K562 (cell line): ENCODE results near the gene TGFBR3L. TPM values are rescaled to one million over a fixed set of nuclear protein-coding genes. Genes with fewer than 3 reads are reported as not detected.

Experiments
- ATF7 ChIP-seq: fragments of 450-650 bp; IDR thresholded peaks from 2 replicates; pipeline ENCODE4 v1.7.1; 2014; ENCODE audit warnings: mild to moderate bottlenecking, moderate library complexity
- BCOR ChIP-seq: fragments of 450-650 bp; IDR thresholded peaks from 2 replicates; pipeline ENCODE4 v1.6.1; 2016
- BRF1 ChIP-seq: IDR thresholded peaks from 3 replicates; pipeline ENCODE4 v1.6.1; 2011; ENCODE audit warnings: borderline replicate concordance, mild to moderate bottlenecking; ENCODE audit not compliant: insufficient read length; ENCODE audit errors: extremely low read depth
- CBX3 ChIP-seq, 2 experiments: IDR thresholded peaks; 1 replicate in 1 of 2; 2 replicates in 1 of 2; pipeline ENCODE4 v1.6.1; 2012; ENCODE audit warnings: inconsistent platforms in 2 of 2, low read length in 2 of 2, borderline replicate concordance in 1 of 2, control low read depth in 1 of 2
- CXXC5 ChIP-seq: fragments of 250-450 bp; sonication (Bioruptor Pico); IDR thresholded peaks from 2 replicates; pipeline ENCODE4 v1.8.0; 2022; ENCODE audit warnings: inconsistent platforms, mild to moderate bottlenecking, moderate library complexity
- E2F3 ChIP-seq: fragments of 250-450 bp; sonication (Bioruptor Pico); IDR thresholded peaks from 2 replicates; pipeline ENCODE4 v1.4.0; 2020; ENCODE audit warnings: mild to moderate bottlenecking
- HDAC1 ChIP-seq, 2 experiments: fragments of 450-650 bp; IDR thresholded peaks; 2 replicates each; pipeline ENCODE4 v1.6.1; 2016 to 2017; ENCODE audit warnings: inconsistent platforms in 1 of 2, mild to moderate bottlenecking in 1 of 2, moderate library complexity in 1 of 2
- HDGF ChIP-seq: fragments of 450-650 bp; IDR thresholded peaks from 2 replicates; pipeline ENCODE4 v1.6.1; 2016
- LCOR ChIP-seq: sonication (generic); formaldehyde crosslinking; IDR thresholded peaks from 2 replicates; pipeline ENCODE4 v1.8.0; 2022; ENCODE audit warnings: mild to moderate bottlenecking, missing genetic modification reagents
- MTA3 ChIP-seq: fragments of 450-650 bp; formaldehyde crosslinking; IDR thresholded peaks from 2 replicates; pipeline ENCODE4 v1.6.1; 2017; ENCODE audit warnings: mild to moderate bottlenecking, borderline replicate concordance
- NFIC ChIP-seq: fragments of 450-650 bp; IDR thresholded peaks from 2 replicates; pipeline ENCODE4 v1.6.1; 2017; ENCODE audit warnings: mild to moderate bottlenecking, inconsistent platforms
- PHF8 ChIP-seq: fragments of 200-600 bp; sonication (generic); IDR thresholded peaks from 2 replicates; pipeline ENCODE4 v1.6.1; 2012; ENCODE audit warnings: mixed run types, mild to moderate bottlenecking, inconsistent platforms, low read length, moderate library complexity, borderline replicate concordance
- RBFOX2 ChIP-seq: fragments of 200-400 bp; formaldehyde crosslinking; IDR thresholded peaks from 2 replicates; pipeline ENCODE4 v1.6.1; 2017; ENCODE audit warnings: low read depth, mild to moderate bottlenecking, low read length, moderate library complexity
- SMAD2 ChIP-seq: fragments of 150-350 bp; IDR thresholded peaks from 2 replicates; pipeline ENCODE4 v1.6.1; 2014; ENCODE audit warnings: low read depth, mild to moderate bottlenecking, low read length
- STAT5B ChIP-seq: fragments of 250-450 bp; sonication (Bioruptor Pico); IDR thresholded peaks from 2 replicates; pipeline ENCODE4 v1.8.0; 2021; ENCODE audit warnings: mild to moderate bottlenecking, inconsistent platforms
- SUPT5H ChIP-seq: fragments of 450-650 bp; IDR thresholded peaks from 2 replicates; pipeline ENCODE4 v1.6.1; 2016
- TEAD4 ChIP-seq, 2 experiments: sonication (generic) in 1 of 2; formaldehyde crosslinking in 1 of 2; IDR thresholded peaks; 2 replicates each; pipeline versions ENCODE4 v1.6.1 to v1.8.0; 2012 to 2022; ENCODE audit warnings: borderline replicate concordance in 1 of 2, inconsistent platforms in 1 of 2, low read length in 1 of 2, mild to moderate bottlenecking in 1 of 2, missing genetic modification reagents in 1 of 2
- ZFPM2 ChIP-seq: fragments of 250-450 bp; sonication (Bioruptor Pico); IDR thresholded peaks from 2 replicates; pipeline ENCODE4 v1.5.1; 2022; ENCODE audit warnings: mild to moderate bottlenecking
- ZNF253 ChIP-seq: fragments of 250-450 bp; sonication (Bioruptor Pico); conservative IDR thresholded peaks from 2 replicates; pipeline ENCODE4 v1.6.1; 2021; ENCODE audit warnings: mild to moderate bottlenecking
- polyA plus RNA-seq, 8 experiments: library from polyadenylated mRNA; depleted of rRNA in 4 of 8; stranded (reverse) in 5 of 8; unstranded in 3 of 8; fragments of >200 nt; fragmentation: Nextera tagmentation in 2 of 8; fragmentation: Illumina TruSeq in 1 of 8; extraction: Ambion mirVana in 2 of 8; extraction: Trizol in 1 of 8; gene quantifications; 2 replicates each; pipeline versions ENCODE4 v1.2.1 to v1.2.3, GENCODE V29; 2011 to 2014; ENCODE audit warnings: inconsistent platforms in 1 of 8, missing spikeins in 1 of 8
- total RNA-seq, 7 experiments: library from RNA; depleted of rRNA in 6 of 7; stranded (reverse); fragments of >200 nt in 6 of 7; fragmentation: Illumina TruSeq in 2 of 7; extraction: Trizol in 2 of 7; gene quantifications; 2 replicates each; pipeline versions ENCODE4 v1.2.1 to v1.2.3, GENCODE V29; 2011 to 2021; ENCODE audit warnings: low replicate concordance in 1 of 7
- TF ChIP-seq, protein P1 (sequence below): fragments of 250-450 bp; sonication (Bioruptor Pico); IDR thresholded peaks from 2 replicates; pipeline ENCODE4 v1.9.0; 2021; ENCODE audit warnings: mild to moderate bottlenecking, inconsistent platforms
- TF ChIP-seq, protein P2 (sequence below): fragments of 450-650 bp; formaldehyde crosslinking; conservative IDR thresholded peaks from 2 replicates; pipeline ENCODE4 v1.4.0; 2022; ENCODE audit warnings: mild to moderate bottlenecking, missing genetic modification characterization
- TF ChIP-seq, protein P3 (sequence below): sonication (generic); formaldehyde crosslinking; IDR thresholded peaks from 2 replicates; pipeline ENCODE4 v1.8.0; 2022; ENCODE audit warnings: mild to moderate bottlenecking, missing genetic modification reagents
- TF ChIP-seq, protein P4 (sequence below): sonication (generic); formaldehyde crosslinking; IDR thresholded peaks from 2 replicates; pipeline ENCODE4 v1.8.1; 2023; ENCODE audit warnings: mild to moderate bottlenecking, missing genetic modification reagents, moderate library complexity

TGFBR3L gene
- total and polyA plus RNA-seq, 9 of the 15 experiments (the other 6 are each of a cell fraction or from before 2014, with no cell fraction given): not detected

DNA sequence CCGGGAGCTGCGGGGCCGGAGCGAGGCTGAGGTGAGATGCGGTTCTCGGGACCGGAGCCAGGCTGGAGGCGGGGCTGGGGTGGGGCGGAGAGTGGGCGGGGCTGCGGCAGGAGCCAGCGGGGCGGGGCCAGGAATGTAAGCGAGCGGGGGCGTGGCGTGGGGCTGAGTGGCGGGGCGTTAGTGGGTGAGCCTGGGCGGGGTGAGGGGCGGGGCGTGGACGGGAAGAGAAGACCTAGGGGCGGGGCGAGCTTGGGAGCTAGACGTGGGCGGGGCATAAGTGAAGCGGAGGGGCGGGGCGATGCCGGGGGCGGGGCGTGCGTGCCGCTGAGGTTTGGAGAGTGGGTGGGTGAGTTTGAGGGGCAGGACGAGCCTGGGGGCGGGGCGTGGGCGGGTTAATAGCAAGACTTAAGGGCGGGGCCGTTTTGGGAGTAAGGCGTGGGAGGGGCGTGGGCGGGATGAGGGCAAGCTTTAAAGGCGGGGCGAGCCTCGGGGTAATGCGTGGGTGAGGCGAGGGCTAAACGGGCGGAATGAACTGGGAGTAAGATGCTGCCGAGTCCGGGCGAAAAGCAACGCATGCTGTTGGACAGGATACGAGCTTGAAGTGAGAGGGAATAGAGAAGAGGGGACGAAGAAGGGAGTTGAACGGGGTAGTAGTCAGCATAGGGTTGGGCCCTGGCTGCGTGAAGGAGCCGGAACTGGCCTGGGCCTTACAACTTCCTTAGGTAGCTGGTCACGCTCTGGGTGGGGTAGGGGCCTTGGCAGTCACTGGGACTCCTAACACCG lies 6.1 kb downstream of the TGFBR3L start (continued):
- TF ChIP-seq, protein P1, sequence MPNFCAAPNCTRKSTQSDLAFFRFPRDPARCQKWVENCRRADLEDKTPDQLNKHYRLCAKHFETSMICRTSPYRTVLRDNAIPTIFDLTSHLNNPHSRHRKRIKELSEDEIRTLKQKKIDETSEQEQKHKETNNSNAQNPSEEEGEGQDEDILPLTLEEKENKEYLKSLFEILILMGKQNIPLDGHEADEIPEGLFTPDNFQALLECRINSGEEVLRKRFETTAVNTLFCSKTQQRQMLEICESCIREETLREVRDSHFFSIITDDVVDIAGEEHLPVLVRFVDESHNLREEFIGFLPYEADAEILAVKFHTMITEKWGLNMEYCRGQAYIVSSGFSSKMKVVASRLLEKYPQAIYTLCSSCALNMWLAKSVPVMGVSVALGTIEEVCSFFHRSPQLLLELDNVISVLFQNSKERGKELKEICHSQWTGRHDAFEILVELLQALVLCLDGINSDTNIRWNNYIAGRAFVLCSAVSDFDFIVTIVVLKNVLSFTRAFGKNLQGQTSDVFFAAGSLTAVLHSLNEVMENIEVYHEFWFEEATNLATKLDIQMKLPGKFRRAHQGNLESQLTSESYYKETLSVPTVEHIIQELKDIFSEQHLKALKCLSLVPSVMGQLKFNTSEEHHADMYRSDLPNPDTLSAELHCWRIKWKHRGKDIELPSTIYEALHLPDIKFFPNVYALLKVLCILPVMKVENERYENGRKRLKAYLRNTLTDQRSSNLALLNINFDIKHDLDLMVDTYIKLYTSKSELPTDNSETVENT (CRISPR knock-in tag): peak; percentile 59
- peak; percentile 73 for TF ChIP-seq SUPT5H
- peak; percentile 37; the same call in 1 of the 2 replicates for TF ChIP-seq PHF8
- TF ChIP-seq, protein P2, sequence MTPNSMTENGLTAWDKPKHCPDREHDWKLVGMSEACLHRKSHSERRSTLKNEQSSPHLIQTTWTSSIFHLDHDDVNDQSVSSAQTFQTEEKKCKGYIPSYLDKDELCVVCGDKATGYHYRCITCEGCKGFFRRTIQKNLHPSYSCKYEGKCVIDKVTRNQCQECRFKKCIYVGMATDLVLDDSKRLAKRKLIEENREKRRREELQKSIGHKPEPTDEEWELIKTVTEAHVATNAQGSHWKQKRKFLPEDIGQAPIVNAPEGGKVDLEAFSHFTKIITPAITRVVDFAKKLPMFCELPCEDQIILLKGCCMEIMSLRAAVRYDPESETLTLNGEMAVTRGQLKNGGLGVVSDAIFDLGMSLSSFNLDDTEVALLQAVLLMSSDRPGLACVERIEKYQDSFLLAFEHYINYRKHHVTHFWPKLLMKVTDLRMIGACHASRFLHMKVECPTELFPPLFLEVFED (CRISPR knock-in tag): peak; percentile 87
- TF ChIP-seq ZFPM2 (CRISPR knock-in tag): 0 out of 2 replicates have a peak, but pooled peaks have one; percentile 42
- TF ChIP-seq, protein P3, sequence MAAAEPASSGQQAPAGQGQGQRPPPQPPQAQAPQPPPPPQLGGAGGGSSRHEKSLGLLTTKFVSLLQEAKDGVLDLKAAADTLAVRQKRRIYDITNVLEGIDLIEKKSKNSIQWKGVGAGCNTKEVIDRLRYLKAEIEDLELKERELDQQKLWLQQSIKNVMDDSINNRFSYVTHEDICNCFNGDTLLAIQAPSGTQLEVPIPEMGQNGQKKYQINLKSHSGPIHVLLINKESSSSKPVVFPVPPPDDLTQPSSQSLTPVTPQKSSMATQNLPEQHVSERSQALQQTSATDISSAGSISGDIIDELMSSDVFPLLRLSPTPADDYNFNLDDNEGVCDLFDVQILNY (CRISPR knock-in tag): peak; percentile 76
- TF ChIP-seq MTA3: no peak; the same call in 1 of the 2 replicates
- TF ChIP-seq RBFOX2: peak; percentile 10
- peak; percentile 85 for TF ChIP-seq TEAD4 (IDR thresholded peaks at IDR 0.05; ENCODE audit: low read length)
- no peak for TF ChIP-seq TEAD4 (CRISPR knock-in tag; IDR thresholded peaks at IDR 0.05; ENCODE audit: borderline replicate concordance)
- peak; percentile 17; the same call in 1 of the 2 replicates for TF ChIP-seq LCOR
- peak; percentile 69 for TF ChIP-seq CXXC5 (CRISPR knock-in tag)
- TF ChIP-seq, protein P4, sequence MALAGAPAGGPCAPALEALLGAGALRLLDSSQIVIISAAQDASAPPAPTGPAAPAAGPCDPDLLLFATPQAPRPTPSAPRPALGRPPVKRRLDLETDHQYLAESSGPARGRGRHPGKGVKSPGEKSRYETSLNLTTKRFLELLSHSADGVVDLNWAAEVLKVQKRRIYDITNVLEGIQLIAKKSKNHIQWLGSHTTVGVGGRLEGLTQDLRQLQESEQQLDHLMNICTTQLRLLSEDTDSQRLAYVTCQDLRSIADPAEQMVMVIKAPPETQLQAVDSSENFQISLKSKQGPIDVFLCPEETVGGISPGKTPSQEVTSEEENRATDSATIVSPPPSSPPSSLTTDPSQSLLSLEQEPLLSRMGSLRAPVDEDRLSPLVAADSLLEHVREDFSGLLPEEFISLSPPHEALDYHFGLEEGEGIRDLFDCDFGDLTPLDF (CRISPR knock-in tag): 0 out of 2 replicates have a peak, but pooled peaks have one; percentile 66
- no peak for TF ChIP-seq STAT5B (CRISPR knock-in tag)
- peak; percentile 72; the same call in 1 of the 2 replicates for TF ChIP-seq HDGF
- no peak for TF ChIP-seq SMAD2
- TF ChIP-seq NFIC: peak; percentile 28
- peak; percentile 64 for TF ChIP-seq BCOR
- peak in 1 of 2 experiments; percentile 31; a peak in 1 of 3 replicates for TF ChIP-seq CBX3 (IDR thresholded peaks at IDR 0.05; ENCODE audit: borderline replicate concordance in 1 of 2, low read length in 2 of 2)
- peak; percentile 11; the same call in 1 of the 2 replicates for TF ChIP-seq ATF7
- no peak for TF ChIP-seq ZNF253 (CRISPR knock-in tag)
- TF ChIP-seq HDAC1 (IDR thresholded peaks at IDR 0.05): peak in 1 of 2 experiments; percentile 86; a peak in 2 of 4 replicates
- no peak for TF ChIP-seq BRF1
- TF ChIP-seq E2F3 (CRISPR knock-in tag): 0 out of 2 replicates have a peak, but pooled peaks have one; percentile 16
